GM19099 (cell line): ENCODE measurements around the gene TBC1D12.
A peak's percentile ranks its signal among the peaks of the same experiment; 100 is the strongest.

Source experiments
- POLR2A ChIP-seq: IDR thresholded peaks from 3 replicates; pipeline ENCODE4 v1.6.1; 2011; ENCODE audit warnings: low read depth; ENCODE audit not compliant: insufficient read length; ENCODE audit errors: extremely low read depth

TBC1D12 gene

DNA sequence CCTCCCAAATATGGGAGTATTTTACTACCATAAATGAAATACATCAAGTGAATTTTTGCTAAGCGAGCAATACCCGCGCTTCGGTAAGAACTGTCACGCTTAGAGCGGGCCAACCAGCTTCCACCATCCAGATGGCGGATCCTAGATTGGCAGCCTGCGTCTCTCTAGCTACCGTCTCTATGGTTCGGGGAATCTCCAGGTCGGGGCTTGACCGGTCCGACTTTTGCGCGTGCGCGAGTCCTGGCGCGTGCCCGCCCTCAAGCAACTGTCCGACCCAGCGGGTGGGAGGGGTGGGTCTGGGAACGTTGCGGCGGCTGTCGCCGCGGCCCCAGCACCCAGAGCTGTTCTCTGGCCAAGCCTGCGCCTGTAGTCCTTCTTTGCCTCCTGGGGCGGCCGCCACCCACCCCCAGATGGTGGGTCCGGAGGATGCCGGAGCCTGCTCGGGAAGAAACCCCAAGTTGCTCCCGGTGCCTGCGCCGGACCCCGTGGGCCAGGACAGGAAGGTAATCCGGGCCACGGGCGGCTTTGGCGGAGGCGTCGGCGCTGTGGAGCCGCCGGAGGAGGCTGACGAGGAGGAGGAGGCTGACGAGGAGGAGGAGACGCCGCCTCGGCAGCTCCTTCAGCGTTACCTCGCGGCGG is at the start of gene TBC1D12:
TSS of gene TBC1D12 (plus strand) at position 338 of the 639 bp plus-strand sequence. CDS start at position 411, 73 bp downstream.
- peak; percentile 54 for TF ChIP-seq POLR2A

GRCh38 chr10:94353336-94353735 is 49.0 kb upstream of the TBC1D12 start:
- no peak for TF ChIP-seq POLR2A

DNA sequence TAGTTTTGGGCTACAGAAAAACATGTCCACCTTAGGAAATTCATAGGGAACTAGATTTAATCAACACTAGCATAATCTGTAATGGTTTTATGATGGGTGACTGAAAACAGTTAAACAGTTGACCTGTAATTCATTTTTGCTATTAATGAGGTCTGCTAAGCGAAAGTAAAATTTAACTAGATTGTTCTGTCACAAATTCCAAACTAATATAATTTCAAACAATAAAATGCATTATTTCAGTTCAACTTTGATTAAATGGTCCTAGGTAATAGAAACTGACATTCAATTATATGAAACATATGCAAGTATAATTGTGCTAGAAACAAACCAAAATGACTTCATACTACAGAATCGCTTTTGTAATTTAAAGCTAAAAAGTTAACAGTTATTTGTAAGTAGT is 46.5 kb upstream of the TBC1D12 start:
- TF ChIP-seq POLR2A, result no peak

DNA sequence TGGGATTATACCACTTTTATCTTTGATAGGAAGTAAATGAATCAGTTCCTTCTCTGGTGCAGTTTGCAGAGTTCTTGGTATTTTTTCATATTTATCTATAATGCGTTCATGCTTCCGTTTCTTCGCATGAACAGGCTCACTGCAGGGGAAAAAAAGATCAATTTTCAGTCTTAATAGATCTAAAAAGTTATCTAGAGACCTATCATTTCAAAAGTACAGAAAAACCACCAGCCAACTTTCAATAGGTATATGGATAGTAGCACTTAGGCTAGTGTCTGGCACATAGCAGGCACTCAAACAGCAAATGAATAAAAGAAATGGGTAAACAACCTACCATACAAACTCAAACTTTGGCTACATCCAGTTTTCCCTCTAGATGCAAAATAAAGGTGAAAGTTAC is 45.1 kb upstream of the TBC1D12 start:
- TF ChIP-seq POLR2A, result no peak

DNA sequence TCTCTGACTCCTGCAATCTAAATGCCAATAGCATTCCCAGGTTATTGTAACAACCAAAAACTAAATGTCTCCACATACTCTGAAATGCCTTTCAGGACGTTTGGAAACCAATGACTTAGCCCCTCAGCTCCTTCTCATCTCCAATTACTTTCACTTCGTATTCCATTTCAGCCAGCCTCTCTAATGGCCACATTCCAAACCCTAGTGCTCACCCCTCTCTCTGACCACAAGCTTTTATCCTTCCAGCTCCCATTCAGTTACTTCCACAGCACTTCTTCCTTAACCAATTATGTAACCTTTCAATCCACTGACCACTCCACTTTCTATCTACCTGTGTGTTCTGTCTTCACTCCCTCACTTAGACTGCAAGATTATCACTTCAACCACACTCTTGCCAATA is 43.9 kb upstream of the TBC1D12 start:
- TF ChIP-seq POLR2A, result no peak

DNA sequence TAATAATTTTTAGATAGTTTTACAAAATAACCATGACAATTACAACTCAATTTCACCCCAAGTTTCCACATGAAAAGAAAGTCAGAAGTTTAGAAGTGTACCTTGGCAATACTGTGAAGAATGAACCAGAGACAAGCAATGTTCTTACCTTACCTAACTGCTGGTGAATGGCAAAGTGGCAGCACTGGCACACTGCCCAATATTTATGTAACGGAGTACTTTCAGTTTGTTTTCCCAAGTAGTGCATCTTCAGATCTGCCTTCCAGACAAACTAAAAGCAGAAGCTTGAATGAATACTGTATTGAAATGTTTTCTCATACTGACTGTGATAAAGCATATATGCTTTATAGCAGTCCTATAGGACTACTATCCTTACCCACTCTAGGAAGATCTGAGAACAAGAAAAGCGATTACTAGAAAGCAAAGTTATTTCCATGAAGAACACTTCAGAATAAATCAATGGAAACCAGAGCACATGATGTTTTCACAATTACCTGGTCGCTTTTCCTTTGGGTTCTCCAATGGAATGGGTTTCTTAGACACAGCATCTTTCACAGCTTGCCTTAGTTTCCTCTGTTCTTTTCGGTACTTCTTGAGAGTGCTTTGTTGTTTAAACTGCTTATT is 41.1 kb upstream of the TBC1D12 start:
- TF ChIP-seq POLR2A, result no peak

GRCh38 chr10:94362360-94363250 is 39.7 kb upstream of the TBC1D12 start, which contains the start of gene NOC3L:
NOC3L (minus strand) TSS chr10:94362939; CDS start chr10:94362838, 101 bp downstream.
- peak; percentile 89 for TF ChIP-seq POLR2A

- TF ChIP-seq POLR2A, result no peak
Observed at GRCh38 chr10:94363251-94363565, 39.1 kb upstream of the TBC1D12 start.

GRCh38 chr10:94364482-94364881 is 37.9 kb upstream of the TBC1D12 start:
- TF ChIP-seq POLR2A, result no peak

GRCh38 chr10:94366382-94366781 is 36.0 kb upstream of the TBC1D12 start:
- TF ChIP-seq POLR2A, result no peak

DNA sequence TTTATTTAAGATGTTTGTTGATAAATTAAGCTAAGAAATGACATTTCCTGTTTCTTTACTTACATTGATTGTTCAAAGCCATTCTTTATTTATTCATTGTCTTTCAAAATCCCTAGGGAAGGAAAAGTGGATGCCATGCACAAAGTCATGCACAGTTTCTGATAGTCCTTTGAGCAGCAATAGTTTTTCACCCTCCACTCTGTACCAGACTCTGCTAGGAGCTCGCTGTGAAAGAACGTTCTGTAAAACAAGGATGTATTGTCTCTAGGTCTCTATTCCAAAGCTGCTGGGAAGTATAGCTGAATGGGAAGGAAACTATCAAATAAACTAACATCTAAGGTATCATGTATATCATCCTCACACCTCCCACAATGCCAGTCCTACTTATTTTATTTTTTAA is 31.8 kb upstream of the TBC1D12 start:
- no peak for TF ChIP-seq POLR2A

- TF ChIP-seq POLR2A, result no peak
Observed at GRCh38 chr10:94375374-94375773, 27.0 kb upstream of the TBC1D12 start.

DNA sequence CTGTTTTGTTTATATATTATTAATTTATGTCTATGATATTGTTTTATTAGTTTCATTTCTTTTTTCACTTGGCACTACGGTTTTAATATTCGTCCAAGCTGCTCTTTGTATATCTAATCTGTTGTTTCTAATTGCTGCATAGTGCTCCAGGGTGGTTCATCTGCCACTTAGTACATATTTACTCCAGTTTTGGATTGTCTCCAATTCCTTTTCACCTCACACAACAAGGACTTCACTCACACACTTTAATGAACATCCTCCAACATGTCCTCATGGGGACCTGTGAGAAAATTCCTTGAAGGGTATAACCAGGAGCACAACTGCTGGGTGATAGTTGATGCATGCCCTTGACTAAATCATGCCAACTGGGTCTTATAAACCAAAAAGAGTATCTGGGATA is 25.5 kb upstream of the TBC1D12 start:
- no peak for TF ChIP-seq POLR2A

GRCh38 chr10:94383530-94383929 is 18.8 kb upstream of the TBC1D12 start:
- TF ChIP-seq POLR2A, result no peak

DNA sequence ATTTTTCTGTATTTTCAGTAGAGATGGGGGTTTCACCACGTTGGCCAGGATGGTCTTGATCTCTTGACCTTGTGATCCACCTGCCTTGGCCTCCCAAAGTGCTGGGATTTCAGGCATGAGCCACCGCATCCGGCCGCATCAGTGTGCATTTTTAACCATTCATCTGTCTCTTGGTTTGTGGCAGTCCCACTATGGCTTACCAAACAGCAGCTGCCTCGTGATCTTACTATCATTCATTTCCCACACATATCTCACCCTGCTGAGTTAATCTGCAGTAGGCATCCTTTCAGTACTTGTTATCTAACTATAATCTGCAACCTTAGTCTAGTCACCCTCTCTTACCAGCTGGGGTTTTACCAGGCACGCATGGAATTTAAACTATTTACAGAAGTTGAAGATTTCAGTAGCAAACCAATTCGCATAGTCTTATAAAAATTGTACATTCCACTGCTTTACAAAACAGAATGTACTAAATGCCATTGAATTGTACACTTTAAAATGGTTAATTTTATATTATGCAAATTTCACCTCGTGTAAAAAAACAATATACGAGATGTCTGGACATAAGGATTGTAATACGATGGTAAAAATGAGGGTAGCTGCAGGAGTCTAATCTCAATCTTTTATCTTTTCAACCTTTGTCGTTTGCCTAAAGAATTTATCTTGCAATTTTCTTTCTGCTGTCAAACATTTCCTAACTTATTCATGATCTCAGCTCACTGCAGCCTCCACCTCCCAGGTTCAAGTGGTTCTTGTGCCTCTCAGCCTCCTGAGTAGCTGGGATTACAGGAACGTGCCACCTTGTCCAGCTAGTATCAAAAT is 4.6 kb upstream of the TBC1D12 start:
- no peak for TF ChIP-seq POLR2A
